ENCODE measurements around the gene TMEM218. TPM values are rescaled to one million over a fixed set of nuclear protein-coding genes. Genes with fewer than 3 reads are reported as not detected.

TMEM218 gene
- total and polyA plus RNA-seq, 10 of the 15 experiments (the other 5 are each of a cell fraction or from before 2014, with no cell fraction given) = 11.2 to 50.3 (median 28.8) TPM

DNA sequence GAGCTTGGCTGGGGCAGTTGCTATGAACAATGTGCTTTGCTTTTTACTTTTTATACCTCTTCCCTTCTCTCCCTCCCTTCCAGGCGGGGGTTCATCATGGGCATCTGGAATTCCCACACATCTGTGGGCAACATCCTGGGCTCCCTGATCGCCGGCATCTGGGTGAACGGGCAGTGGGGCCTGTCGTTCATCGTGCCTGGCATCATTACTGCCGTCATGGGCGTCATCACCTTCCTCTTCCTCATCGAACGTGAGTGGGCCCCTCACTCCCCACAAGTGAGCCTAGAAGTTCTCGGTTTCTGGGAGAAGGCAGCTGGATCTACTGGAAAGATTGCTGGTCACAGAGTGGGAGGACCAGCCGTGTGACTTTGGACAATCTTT, 30.9 kb downstream of the TMEM218 start:
- Histone ChIP-seq H3K27me3 (replicated peaks in 1 of 2; ENCODE audit: control insufficient read depth in 2 of 2, insufficient read depth in 2 of 2, low read length in 1 of 2) (no peaks in the 10 kb centered on the region), H3K4me1 (ENCODE audit: control insufficient read depth, insufficient read depth, low read length) (no peaks in the 10 kb centered on the region), H3K79me2 (ENCODE audit: control insufficient read depth, insufficient read depth, low read length) (no peaks in the 10 kb centered on the region), H3K4me2 (ENCODE audit: control insufficient read depth, insufficient read depth) (no peak overlapping the region), H3K4me3 (no peak overlapping the region), H4K20me1 (ENCODE audit: control insufficient read depth, insufficient read depth) (no peaks in the 10 kb centered on the region), H3K9me3 (replicated peaks; ENCODE audit: control insufficient read depth, insufficient read depth, low read length) (no peaks in the 10 kb centered on the region), H3K36me3 (ENCODE audit: control insufficient read depth in 2 of 2, insufficient read depth in 2 of 2, low read length in 1 of 2) (no peaks in the 10 kb centered on the region; a peak in 1 of 4 replicates), H2AFZ (ENCODE audit: control insufficient read depth, low read depth, low read length) (no peak overlapping the region), H3K27ac (ENCODE audit: control insufficient read depth, insufficient read depth) (no peak overlapping the region), H3K9ac (ENCODE audit: control insufficient read depth, insufficient read depth, low read length) (no peak overlapping the region)
- SMC1A ChIA-PET (ENCODE audit: uncharacterized antibody, unreplicated experiment) = interaction anchor here (3.1 kb wide), 1 partner anchor 11 kb away, joined by 12 read pairs; no protein-coding TSS in a partner anchor
- no peak for DNase-seq (ENCODE audit: low read depth, low spot score)
- CTCF ChIA-PET = no interaction called here
- no peak for TF ChIP-seq BCL3 (IDR thresholded peaks at IDR 0.05; ENCODE audit: borderline replicate concordance, insufficient read depth, low read depth, low read length, poor library complexity, severe bottlenecking)
- WGBS (ENCODE audit: insufficient coverage, insufficient replicate concordance, low lambda C conversion rate, missing lambda C conversion rate) = 52% methylated on average over 11 of the region's 12 CpGs
- in situ Hi-C loops (cut with MboI) (no loop called here), intact Hi-C loops (cut with micrococcal nuclease; ENCODE audit: unreplicated experiment) (no loop called here)
- POLR2A ChIA-PET = no interaction called here
- ATAC-seq = no peak
- no TSS peak for BruUV-seq (replicated peaks)
- RAD21 ChIA-PET (ENCODE audit: unreplicated experiment) = no interaction called here
- no peak for FAIRE-seq

GRCh38 chr11:125079878-125080530, 31.4 kb downstream of the TMEM218 start:
- no TSS peak for BruUV-seq (replicated peaks)
- intact Hi-C loops (cut with micrococcal nuclease; ENCODE audit: unreplicated experiment) = no loop called here
- no peak for FAIRE-seq
- TF ChIP-seq CHD1 (IDR thresholded peaks at IDR 0.05; ENCODE audit: low read depth, low read length) = no peak
- TF ChIP-seq TARDBP (IDR thresholded peaks at IDR 0.05; ENCODE audit: borderline replicate concordance) = no peak
- TF ChIP-seq MYC (IDR thresholded peaks at IDR 0.05; ENCODE audit: insufficient read depth, insufficient read length, insufficient replicate concordance, low read length, severe bottlenecking) = no peak
- TF ChIP-seq IRF5 (IDR thresholded peaks at IDR 0.05; ENCODE audit: borderline replicate concordance) = no peak
- TF ChIP-seq RAD51 (IDR thresholded peaks at IDR 0.05) = no peak
- TF ChIP-seq POLR2AphosphoS2 (IDR thresholded peaks at IDR 0.05; ENCODE audit: low read depth, low read length) = no peak
- no peak for TF ChIP-seq IKZF1 (conservative IDR thresholded peaks at IDR 0.05)
- TF ChIP-seq, protein P1, sequence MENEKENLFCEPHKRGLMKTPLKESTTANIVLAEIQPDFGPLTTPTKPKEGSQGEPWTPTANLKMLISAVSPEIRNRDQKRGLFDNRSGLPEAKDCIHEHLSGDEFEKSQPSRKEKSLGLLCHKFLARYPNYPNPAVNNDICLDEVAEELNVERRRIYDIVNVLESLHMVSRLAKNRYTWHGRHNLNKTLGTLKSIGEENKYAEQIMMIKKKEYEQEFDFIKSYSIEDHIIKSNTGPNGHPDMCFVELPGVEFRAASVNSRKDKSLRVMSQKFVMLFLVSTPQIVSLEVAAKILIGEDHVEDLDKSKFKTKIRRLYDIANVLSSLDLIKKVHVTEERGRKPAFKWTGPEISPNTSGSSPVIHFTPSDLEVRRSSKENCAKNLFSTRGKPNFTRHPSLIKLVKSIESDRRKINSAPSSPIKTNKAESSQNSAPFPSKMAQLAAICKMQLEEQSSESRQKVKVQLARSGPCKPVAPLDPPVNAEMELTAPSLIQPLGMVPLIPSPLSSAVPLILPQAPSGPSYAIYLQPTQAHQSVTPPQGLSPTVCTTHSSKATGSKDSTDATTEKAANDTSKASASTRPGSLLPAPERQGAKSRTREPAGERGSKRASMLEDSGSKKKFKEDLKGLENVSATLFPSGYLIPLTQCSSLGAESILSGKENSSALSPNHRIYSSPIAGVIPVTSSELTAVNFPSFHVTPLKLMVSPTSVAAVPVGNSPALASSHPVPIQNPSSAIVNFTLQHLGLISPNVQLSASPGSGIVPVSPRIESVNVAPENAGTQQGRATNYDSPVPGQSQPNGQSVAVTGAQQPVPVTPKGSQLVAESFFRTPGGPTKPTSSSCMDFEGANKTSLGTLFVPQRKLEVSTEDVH (IDR thresholded peaks at IDR 0.05; ENCODE audit: low read depth, partially characterized antibody) = no peak

More at GRCh38 chr11:125079878-125080530, 31.4 kb downstream of the TMEM218 start:
- Histone ChIP-seq H3K27ac (ENCODE audit: control insufficient read depth, insufficient read depth) (no peak overlapping the region), H3K4me1 (ENCODE audit: control insufficient read depth, insufficient read depth, low read length) (no peaks in the 10 kb centered on the region), H3K9me3 (replicated peaks; ENCODE audit: control insufficient read depth, insufficient read depth, low read length) (no peaks in the 10 kb centered on the region), H3K4me3 (no peak overlapping the region), H3K4me2 (ENCODE audit: control insufficient read depth, insufficient read depth) (no peak overlapping the region), H3K36me3 (ENCODE audit: control insufficient read depth in 2 of 2, insufficient read depth in 2 of 2, low read length in 1 of 2) (no peaks in the 10 kb centered on the region; a peak in 1 of 4 replicates), H4K20me1 (ENCODE audit: control insufficient read depth, insufficient read depth) (no peaks in the 10 kb centered on the region), H3K9ac (ENCODE audit: control insufficient read depth, insufficient read depth, low read length) (no peak overlapping the region), H3K27me3 (replicated peaks in 1 of 2; ENCODE audit: control insufficient read depth in 2 of 2, insufficient read depth in 2 of 2, low read length in 1 of 2) (no peaks in the 10 kb centered on the region), H3K79me2 (ENCODE audit: control insufficient read depth, insufficient read depth, low read length) (no peaks in the 10 kb centered on the region), H2AFZ (ENCODE audit: control insufficient read depth, low read depth, low read length) (no peak overlapping the region)
- 68% methylated on average over 12 of the region's 12 CpGs for WGBS (ENCODE audit: insufficient coverage, insufficient replicate concordance, low lambda C conversion rate, missing lambda C conversion rate)
- ChIA-PET SMC1A (ENCODE audit: uncharacterized antibody, unreplicated experiment) (interaction anchor here (3.1 kb wide), 1 partner anchor 12 kb away, joined by 12 read pairs; no protein-coding TSS in a partner anchor), POLR2A (no interaction called here), RAD21 (ENCODE audit: unreplicated experiment) (no interaction called here), CTCF (no interaction called here)
- DNase-seq (ENCODE audit: low read depth, low spot score) (no peak), ATAC-seq (no peak)
- in situ Hi-C loops (cut with MboI) = no loop called here
